ENCODE measurements around the gene C5orf15. TPM values are rescaled to one million over a fixed set of nuclear protein-coding genes. Genes with fewer than 3 reads are reported as not detected.

Gene C5orf15
- total RNA-seq, 1 experiment from 2014 or later: 28.8 TPM

GRCh38 chr5:133980652-133981051 is 12.2 kb upstream of the C5orf15 start (continued):
- TF ChIP-seq RAD21 (IDR thresholded peaks at IDR 0.05; ENCODE audit: low read depth) (no peak), ELF1 (IDR thresholded peaks at IDR 0.05; ENCODE audit: borderline replicate concordance, low read depth) (no peak), YY1 (IDR thresholded peaks at IDR 0.05; ENCODE audit: extremely low read depth, insufficient replicate concordance, low read depth, low read length) (no peak), EZH2phosphoT487 (IDR thresholded peaks at IDR 0.05; ENCODE audit: borderline replicate concordance) (no peak), CEBPB (IDR thresholded peaks at IDR 0.05; ENCODE audit: low read depth) (no peak), CBX3 (IDR thresholded peaks at IDR 0.05; ENCODE audit: low read depth) (no peak)

- H3K27ac ChIP-seq (ENCODE audit: low read depth, low read length): no peak overlapping the region
- CTCF ChIA-PET: no interaction called here
- peaks cover 54 to 55% of the 10 kb centered on the region in 2 experiments for H3K36me3 ChIP-seq (ENCODE audit: control insufficient read depth in 1 of 2, insufficient read depth in 2 of 2, low read length in 2 of 2)
Observed at GRCh38 chr5:133978943-133979342, 10.5 kb upstream of the C5orf15 start.

GRCh38 chr5:133977858-133978257 is 9.4 kb upstream of the C5orf15 start:
- H3K27ac ChIP-seq (ENCODE audit: low read depth, low read length): no peak overlapping the region

More at GRCh38 chr5:133978943-133979342, 10.5 kb upstream of the C5orf15 start:
- peaks cover 65% of the 10 kb centered on the region for H3K79me2 ChIP-seq (ENCODE audit: insufficient read depth, low read length)
- H3K27me3 ChIP-seq (ENCODE audit: insufficient read depth, low read length): no peaks in the 10 kb centered on the region
- H3K9me3 ChIP-seq (ENCODE audit: control insufficient read depth in 1 of 2, insufficient read depth in 1 of 2, low read depth in 1 of 2, low read length in 2 of 2): no peaks in the 10 kb centered on the region
- no peak for TF ChIP-seq EGR1 (IDR thresholded peaks at IDR 0.05; ENCODE audit: low read depth)
- intact Hi-C loops (cut with micrococcal nuclease): no loop called here
- no peak overlapping the region for H3K4me2 ChIP-seq (ENCODE audit: low read length)
- ChIA-PET POLR2A (interaction anchor here (1.8 kb wide), 1 partner anchor 14 kb away, joined by 6 read pairs; no protein-coding TSS in a partner anchor), RAD21 (ENCODE audit: low non-redundant PET in 1 of 2, low total read pairs in 2 of 2, uncharacterized antibody in 2 of 2, unreplicated experiment in 2 of 2) (interaction anchor here in 1 of 2 experiments (0.7 kb wide), 1 partner anchor 341 kb away, joined by 3 read pairs; no protein-coding TSS in a partner anchor)
- H3K4me1 ChIP-seq (ENCODE audit: control insufficient read depth in 1 of 2, insufficient read depth in 2 of 2, low read length in 2 of 2): no peaks in the 10 kb centered on the region
- DNase-seq (ENCODE audit: low read depth, low spot score) (no peak), ATAC-seq (no peak)
- H2AFZ ChIP-seq (ENCODE audit: low read depth, low read length, poor library complexity, severe bottlenecking): no peak overlapping the region
- no TSS peak for BruUV-seq (replicated peaks)
- H3K4me3 ChIP-seq (replicated peaks in 1 of 2; ENCODE audit: low read depth in 1 of 2, low read length in 2 of 2): no peak overlapping the region
- no peaks in the 10 kb centered on the region for H3K9me2 ChIP-seq (ENCODE audit: insufficient read depth)
- no peak overlapping the region for H3K9ac ChIP-seq (ENCODE audit: low read length)
- H4K20me1 ChIP-seq (ENCODE audit: insufficient read depth): peaks cover 12% of the 10 kb centered on the region; the same call in 1 of the 2 replicates

More at GRCh38 chr5:133977858-133978257, 9.4 kb upstream of the C5orf15 start:
- Histone ChIP-seq H3K9me3 (ENCODE audit: control insufficient read depth in 1 of 2, insufficient read depth in 1 of 2, low read depth in 1 of 2, low read length in 2 of 2) (no peaks in the 10 kb centered on the region), H3K36me3 (ENCODE audit: control insufficient read depth in 1 of 2, insufficient read depth in 2 of 2, low read length in 2 of 2) (peaks cover 57 to 61% of the 10 kb centered on the region in 2 experiments), H3K27me3 (ENCODE audit: insufficient read depth, low read length) (no peaks in the 10 kb centered on the region), H4K20me1 (ENCODE audit: insufficient read depth) (peaks cover 15% of the 10 kb centered on the region; the same call in 1 of the 2 replicates), H3K9ac (ENCODE audit: low read length) (no peak overlapping the region), H3K4me2 (ENCODE audit: low read length) (no peak overlapping the region), H3K4me3 (replicated peaks in 1 of 2; ENCODE audit: low read depth in 1 of 2, low read length in 2 of 2) (no peak overlapping the region), H3K79me2 (ENCODE audit: insufficient read depth, low read length) (peaks cover 57% of the 10 kb centered on the region), H3K4me1 (ENCODE audit: control insufficient read depth in 1 of 2, insufficient read depth in 2 of 2, low read length in 2 of 2) (no peaks in the 10 kb centered on the region), H2AFZ (ENCODE audit: low read depth, low read length, poor library complexity, severe bottlenecking) (no peak overlapping the region), H3K9me2 (ENCODE audit: insufficient read depth) (no peaks in the 10 kb centered on the region)
- DNase-seq (ENCODE audit: low read depth, low spot score): no peak
- POLR2A ChIA-PET: no interaction called here
- RAD21 ChIA-PET (ENCODE audit: low non-redundant PET in 1 of 2, low total read pairs in 2 of 2, uncharacterized antibody in 2 of 2, unreplicated experiment in 2 of 2): no interaction called here
- no TSS peak for BruUV-seq (replicated peaks)
- intact Hi-C loops (cut with micrococcal nuclease): no loop called here
- ATAC-seq: no peak
- no peak for TF ChIP-seq TCF7L2 (IDR thresholded peaks at IDR 0.05; ENCODE audit: borderline replicate concordance, extremely low read depth, insufficient read depth, insufficient read length)
- no peak for TF ChIP-seq SIN3A (IDR thresholded peaks at IDR 0.05; ENCODE audit: low read depth)
- TF ChIP-seq REST (IDR thresholded peaks at IDR 0.05; ENCODE audit: low read depth): no peak
- TF ChIP-seq FOSL1 (IDR thresholded peaks at IDR 0.05; ENCODE audit: low read depth): no peak
- TF ChIP-seq POLR2A (IDR thresholded peaks at IDR 0.05; ENCODE audit: borderline replicate concordance, extremely low read depth, insufficient read depth, insufficient read length): no peak
- TF ChIP-seq JUND (IDR thresholded peaks at IDR 0.05): no peak
- no peak for TF ChIP-seq EZH2phosphoT487 (IDR thresholded peaks at IDR 0.05; ENCODE audit: borderline replicate concordance)
- CTCF ChIA-PET: interaction anchor here (0.8 kb wide), 1 partner anchor 9 kb away, joined by 3 read pairs; the partner anchor contains the start of gene C5orf15

Measured in HCT116 (cell line).